ENCODE data around the gene NFYC. TPM values are rescaled to one million over a fixed set of nuclear protein-coding genes. Genes with fewer than 3 reads are reported as not detected.

Gene NFYC
- polyA plus RNA-seq, 6 donors from 2014 or later = 60.3 to 95.4 (median 73.0) TPM

- no peak for ATAC-seq (ENCODE audit: low read depth in 2 of 2)
- no peak overlapping the region for H3K27ac Mint-ChIP-seq
Observed at GRCh38 chr1:40799351-40799867, 107.9 kb downstream of the NFYC start.

GRCh38 chr1:40801742-40802077, 110.2 kb downstream of the NFYC start:
- Mint-ChIP-seq H3K4me3 (peak overlapping the region; percentile 75 to 88 (median 82)), H3K36me3 (no peaks in the 10 kb centered on the region), H3K27ac (peak overlapping the region in 2 of 6 donors; percentile 7 to 47), H3K27me3 (peaks cover 0 to 10% (median 0%) of the 10 kb centered on the region in 3 donors), H3K4me1 (peaks cover 24 to 46% (median 41%) of the 10 kb centered on the region in 3 donors), H3K9me3 (no peaks in the 10 kb centered on the region)
- ATAC-seq (ENCODE audit: low read depth in 2 of 2) (no peak), DNase-seq (no peak)

More at GRCh38 chr1:40799351-40799867, 107.9 kb downstream of the NFYC start:
- Mint-ChIP-seq H3K4me1 (peaks cover 27 to 55% (median 41%) of the 10 kb centered on the region in 3 donors), H3K9me3 (no peaks in the 10 kb centered on the region), H3K36me3 (no peaks in the 10 kb centered on the region), H3K27me3 (peaks cover 0 to 10% (median 0%) of the 10 kb centered on the region in 3 donors), H3K4me3 (no peak overlapping the region)
- DNase-seq = no peak

GRCh38 chr1:40802078-40802741, 110.7 kb downstream of the NFYC start:
- Mint-ChIP-seq H3K36me3 (no peaks in the 10 kb centered on the region), H3K27me3 (peaks cover 0 to 5% (median 0%) of the 10 kb centered on the region in 3 donors), H3K4me3 (peak overlapping the region; percentile 76 to 88 (median 82)), H3K9me3 (no peaks in the 10 kb centered on the region), H3K4me1 (peaks cover 21 to 42% (median 38%) of the 10 kb centered on the region in 3 donors), H3K27ac (peak overlapping the region in 1 of 6 donors; percentile 93)
- ATAC-seq (ENCODE audit: low read depth in 2 of 2) (peak; percentile 82 to 85), DNase-seq (peak; percentile 74)

- DNase-seq = no peak
- Mint-ChIP-seq H3K4me3 (peak overlapping the region; percentile 60 to 85 (median 78)), H3K4me1 (peaks cover 19 to 37% (median 36%) of the 10 kb centered on the region in 3 donors), H3K9me3 (no peaks in the 10 kb centered on the region), H3K36me3 (no peaks in the 10 kb centered on the region), H3K27ac (peak overlapping the region in 3 of 6 donors; percentile 66 to 93 (median 86)), H3K27me3 (no peaks in the 10 kb centered on the region)
- ATAC-seq (ENCODE audit: low read depth in 2 of 2) = peak; percentile 3 to 4
Observed at GRCh38 chr1:40802742-40803113, 111.2 kb downstream of the NFYC start.

- ATAC-seq (ENCODE audit: low read depth in 2 of 2) (no peak), DNase-seq (no peak)
- H3K9me3 Mint-ChIP-seq = no peaks in the 10 kb centered on the region
- peak overlapping the region in 3 of 6 donors; percentile 45 to 84 (median 76) for H3K27ac Mint-ChIP-seq
- peaks cover 19 to 37% (median 36%) of the 10 kb centered on the region in 3 donors for H3K4me1 Mint-ChIP-seq
- H3K36me3 Mint-ChIP-seq = no peaks in the 10 kb centered on the region
- peak overlapping the region; percentile 22 to 77 (median 50) for H3K4me3 Mint-ChIP-seq
- no peaks in the 10 kb centered on the region for H3K27me3 Mint-ChIP-seq
Observed at GRCh38 chr1:40803447-40803846, 111.9 kb downstream of the NFYC start.

- Mint-ChIP-seq H3K27me3 (no peaks in the 10 kb centered on the region), H3K9me3 (no peaks in the 10 kb centered on the region), H3K27ac (peak overlapping the region in 2 of 6 donors; percentile 45 to 76), H3K36me3 (no peaks in the 10 kb centered on the region), H3K4me1 (peaks cover 23 to 41% (median 41%) of the 10 kb centered on the region in 3 donors), H3K4me3 (peak overlapping the region in 2 of 8 donors; percentile 60 to 70)
- DNase-seq (no peak), ATAC-seq (ENCODE audit: low read depth in 2 of 2) (no peak)
Observed at GRCh38 chr1:40803902-40804301, 112.4 kb downstream of the NFYC start.

GRCh38 chr1:40806240-40806639, 114.7 kb downstream of the NFYC start:
- ATAC-seq (ENCODE audit: low read depth in 2 of 2) = no peak
- no peaks in the 10 kb centered on the region for H3K27me3 Mint-ChIP-seq
- peaks cover 0 to 4% (median 0%) of the 10 kb centered on the region in 7 donors for H3K9me3 Mint-ChIP-seq
- no peaks in the 10 kb centered on the region for H3K36me3 Mint-ChIP-seq
- no peak for DNase-seq
- H3K4me3 Mint-ChIP-seq = no peak overlapping the region
- H3K4me1 Mint-ChIP-seq = peaks cover 29 to 50% (median 45%) of the 10 kb centered on the region in 3 donors
- peak overlapping the region in 2 of 6 donors; percentile 39 to 60 for H3K27ac Mint-ChIP-seq

- H3K4me3 Mint-ChIP-seq = no peak overlapping the region
- no peak for ATAC-seq (ENCODE audit: low read depth in 2 of 2)
- H3K36me3 Mint-ChIP-seq = no peaks in the 10 kb centered on the region
- peaks cover 0 to 4% (median 0%) of the 10 kb centered on the region in 7 donors for H3K9me3 Mint-ChIP-seq
- peak overlapping the region in 2 of 6 donors; percentile 60 to 72 for H3K27ac Mint-ChIP-seq
- no peak for DNase-seq
- H3K27me3 Mint-ChIP-seq = no peaks in the 10 kb centered on the region
- peaks cover 21 to 42% (median 38%) of the 10 kb centered on the region in 3 donors for H3K4me1 Mint-ChIP-seq
Observed at GRCh38 chr1:40806731-40807695, 115.5 kb downstream of the NFYC start.

- Mint-ChIP-seq H3K4me1 (peaks cover 18 to 37% (median 32%) of the 10 kb centered on the region in 3 donors), H3K27ac (peak overlapping the region in 3 of 6 donors; percentile 38 to 91 (median 83)), H3K36me3 (no peaks in the 10 kb centered on the region), H3K27me3 (peaks cover 0 to 6% (median 0%) of the 10 kb centered on the region in 3 donors), H3K9me3 (peaks cover 0 to 4% (median 0%) of the 10 kb centered on the region in 7 donors), H3K4me3 (peak overlapping the region in 1 of 8 donors; percentile 60)
- DNase-seq (no peak), ATAC-seq (ENCODE audit: low read depth in 2 of 2) (no peak)
Observed at GRCh38 chr1:40808002-40808401, 116.5 kb downstream of the NFYC start.

- DNase-seq = no peak
- Mint-ChIP-seq H3K36me3 (no peaks in the 10 kb centered on the region), H3K27me3 (peaks cover 0 to 9% (median 0%) of the 10 kb centered on the region in 3 donors), H3K4me3 (peak overlapping the region in 2 of 8 donors; percentile 20 to 60), H3K9me3 (peaks cover 0 to 4% (median 0%) of the 10 kb centered on the region in 7 donors), H3K4me1 (peaks cover 18 to 33% (median 28%) of the 10 kb centered on the region in 3 donors), H3K27ac (peak overlapping the region in 5 of 6 donors; percentile 8 to 92 (median 91))
- ATAC-seq (ENCODE audit: low read depth in 2 of 2) = no peak
Observed at GRCh38 chr1:40808444-40808843, 116.9 kb downstream of the NFYC start.

GRCh38 chr1:40808909-40809308, 117.4 kb downstream of the NFYC start:
- H3K27me3 Mint-ChIP-seq = peaks cover 0 to 9% (median 0%) of the 10 kb centered on the region in 3 donors
- peaks cover 18 to 28% (median 24%) of the 10 kb centered on the region in 3 donors for H3K4me1 Mint-ChIP-seq
- ATAC-seq (ENCODE audit: low read depth in 2 of 2) = peak; percentile 7 to 9
- DNase-seq = no peak
- peak overlapping the region in 1 of 8 donors; percentile 80 for H3K4me3 Mint-ChIP-seq
- peaks cover 0 to 4% (median 0%) of the 10 kb centered on the region in 7 donors for H3K9me3 Mint-ChIP-seq
- peak overlapping the region in 5 of 6 donors; percentile 56 to 97 (median 91) for H3K27ac Mint-ChIP-seq
- H3K36me3 Mint-ChIP-seq = no peaks in the 10 kb centered on the region

GRCh38 chr1:40810927-40811326, 119.4 kb downstream of the NFYC start:
- DNase-seq = no peak
- no peaks in the 10 kb centered on the region for H3K36me3 Mint-ChIP-seq
- ATAC-seq (ENCODE audit: low read depth in 2 of 2) = no peak
- peaks cover 0 to 9% (median 0%) of the 10 kb centered on the region in 3 donors for H3K27me3 Mint-ChIP-seq
- peak overlapping the region in 4 of 6 donors; percentile 33 to 91 (median 52) for H3K27ac Mint-ChIP-seq
- H3K9me3 Mint-ChIP-seq = peaks cover 0 to 4% (median 0%) of the 10 kb centered on the region in 7 donors
- peaks cover 18 to 24% (median 21%) of the 10 kb centered on the region in 3 donors for H3K4me1 Mint-ChIP-seq
- no peak overlapping the region for H3K4me3 Mint-ChIP-seq

GRCh38 chr1:40815420-40815819, 123.9 kb downstream of the NFYC start:
- H3K4me3 Mint-ChIP-seq = no peak overlapping the region
- peaks cover 8 to 22% (median 17%) of the 10 kb centered on the region in 3 donors for H3K4me1 Mint-ChIP-seq
- H3K9me3 Mint-ChIP-seq = no peaks in the 10 kb centered on the region
- peaks cover 0 to 9% (median 7%) of the 10 kb centered on the region in 3 donors for H3K27me3 Mint-ChIP-seq
- ATAC-seq (ENCODE audit: low read depth in 2 of 2) (no peak), DNase-seq (no peak)
- H3K27ac Mint-ChIP-seq = peak overlapping the region in 2 of 6 donors; percentile 23 to 38
- no peaks in the 10 kb centered on the region for H3K36me3 Mint-ChIP-seq
